Osteocyte (in vitro differentiated cells): ENCODE data around the gene LTBP2. TPM values are rescaled to one million over a fixed set of nuclear protein-coding genes. Genes with fewer than 3 reads are reported as not detected.
A peak's percentile ranks its signal among the peaks of the same experiment; 100 is the strongest.

Source experiments
- DNase-seq: peaks from one replicate; pipeline ENCODE4 v3.0.0; 2021; ENCODE audit warnings: mixed read lengths; ENCODE audit not compliant: unreplicated experiment; ENCODE audit errors: extremely low spot score
- H3K27ac Mint-ChIP-seq: one replicate; pipeline ENCODE4 v1.8.0; 2021; ENCODE audit warnings: mild to moderate bottlenecking, mixed read lengths; ENCODE audit not compliant: unreplicated experiment
- H3K27me3 Mint-ChIP-seq: one replicate; pipeline ENCODE4 v1.8.0; 2021; ENCODE audit warnings: mixed read lengths; ENCODE audit not compliant: unreplicated experiment
- H3K36me3 Mint-ChIP-seq: one replicate; pipeline ENCODE4 v1.8.0; 2021; ENCODE audit warnings: mixed read lengths; ENCODE audit not compliant: unreplicated experiment
- H3K4me1 Mint-ChIP-seq: one replicate; pipeline ENCODE4 v1.8.0; 2021; ENCODE audit warnings: mixed read lengths; ENCODE audit not compliant: unreplicated experiment
- H3K4me3 Mint-ChIP-seq: one replicate; pipeline ENCODE4 v1.8.0; 2021; ENCODE audit warnings: mild to moderate bottlenecking, moderate library complexity, mixed read lengths; ENCODE audit not compliant: unreplicated experiment
- H3K9me3 Mint-ChIP-seq: one replicate; pipeline ENCODE4 v1.8.0; 2021; ENCODE audit warnings: mixed read lengths; ENCODE audit not compliant: unreplicated experiment
- CTCF ChIP-seq: fragments of 200-600 bp; sonication (generic); IDR thresholded peaks from 2 replicates; pipeline ENCODE4 v1.5.0; 2021; ENCODE audit warnings: antibody characterized with exemption, mild to moderate bottlenecking, moderate library complexity
- total RNA-seq: library from RNA; stranded (reverse); gene quantifications from 2 replicates; pipeline ENCODE4 v1.2.1, GENCODE V29; 2021

The LTBP2 gene
- total RNA-seq, 1 donor from 2014 or later, result 377 TPM

GRCh38 chr14:74595006-74595735, 16.9 kb downstream of the LTBP2 start:
- Mint-ChIP-seq H3K4me1 (peaks cover 78% of the 10 kb centered on the region), H3K4me3 (no peak overlapping the region), H3K27me3 (no peaks in the 10 kb centered on the region), H3K36me3 (peaks cover 46% of the 10 kb centered on the region), H3K27ac (peak overlapping the region; percentile 79), H3K9me3 (no peaks in the 10 kb centered on the region)
- no peak for DNase-seq
- no peak for TF ChIP-seq CTCF

GRCh38 chr14:74594606-74595005, 17.4 kb downstream of the LTBP2 start:
- Mint-ChIP-seq H3K9me3 (no peaks in the 10 kb centered on the region), H3K27ac (peak overlapping the region; percentile 79), H3K4me3 (no peak overlapping the region), H3K4me1 (peaks cover 75% of the 10 kb centered on the region), H3K27me3 (no peaks in the 10 kb centered on the region), H3K36me3 (peaks cover 51% of the 10 kb centered on the region)
- DNase-seq, result no peak
- no peak for TF ChIP-seq CTCF

- no peaks in the 10 kb centered on the region for H3K9me3 Mint-ChIP-seq
- DNase-seq, result no peak
These were observed 18.0 kb downstream of the LTBP2 start for GRCh38 chr14:74594029-74594428.

GRCh38 chr14:74593241-74593953, 18.6 kb downstream of the LTBP2 start:
- H3K27me3 Mint-ChIP-seq, result no peaks in the 10 kb centered on the region
- H3K4me1 Mint-ChIP-seq, result peaks cover 68% of the 10 kb centered on the region
- no peak for DNase-seq
- no peak overlapping the region for H3K4me3 Mint-ChIP-seq
- peak overlapping the region; percentile 79 for H3K27ac Mint-ChIP-seq
- H3K36me3 Mint-ChIP-seq, result peaks cover 47% of the 10 kb centered on the region
- no peak for TF ChIP-seq CTCF
- no peaks in the 10 kb centered on the region for H3K9me3 Mint-ChIP-seq

More at GRCh38 chr14:74594029-74594428, 18.0 kb downstream of the LTBP2 start:
- TF ChIP-seq CTCF, result no peak
- peak overlapping the region; percentile 79 for H3K27ac Mint-ChIP-seq
- H3K4me3 Mint-ChIP-seq, result no peak overlapping the region
- H3K4me1 Mint-ChIP-seq, result peaks cover 73% of the 10 kb centered on the region
- no peaks in the 10 kb centered on the region for H3K27me3 Mint-ChIP-seq
- H3K36me3 Mint-ChIP-seq, result peaks cover 47% of the 10 kb centered on the region
